ENCODE data around the gene SSR2. TPM values are rescaled to one million over a fixed set of nuclear protein-coding genes. Genes with fewer than 3 reads are reported as not detected.

SSR2 gene
- total and polyA plus RNA-seq, 9 donors, result 210 to 323 (median 265) TPM

DNA sequence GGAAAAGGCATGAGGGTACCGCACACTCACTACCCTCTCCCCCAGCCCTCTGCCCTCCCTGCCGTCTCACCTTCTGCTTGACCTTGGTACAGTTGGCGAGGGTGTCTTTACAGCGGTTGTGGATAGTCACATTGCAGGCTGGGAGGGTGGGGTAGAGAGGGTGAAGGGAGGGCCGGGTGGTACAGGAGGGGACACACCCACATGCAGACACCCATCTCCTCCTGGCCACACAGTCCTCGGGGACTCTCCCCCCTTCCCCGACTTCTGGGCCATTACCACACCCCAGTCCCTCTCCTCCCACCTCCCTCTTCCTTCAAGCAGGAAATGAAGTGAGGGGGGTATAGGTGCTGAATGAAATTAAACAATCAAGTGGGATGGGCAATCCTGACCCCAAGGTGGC is 54.0 kb downstream of the SSR2 start:
- Histone ChIP-seq H3K36me3 (ENCODE audit: control insufficient read depth, insufficient read depth, low read length) (peaks cover 83% of the 10 kb centered on the region), H3K4me1 (ENCODE audit: control insufficient read depth, insufficient read depth, low read length) (peaks cover 75% of the 10 kb centered on the region), H3K4me3 (ENCODE audit: low read length) (no peak overlapping the region), H3K9me3 (replicated peaks; ENCODE audit: control insufficient read depth, low read depth, low read length) (no peaks in the 10 kb centered on the region), H3K27ac (ENCODE audit: low read length) (peak overlapping the region; percentile 93), H3K27me3 (ENCODE audit: control insufficient read depth, insufficient read depth, low read length) (no peaks in the 10 kb centered on the region)
- no CpG with 5 or more reads among the region's 7 CpGs for WGBS (ENCODE audit: insufficient coverage)
- DNase-seq, result no peak

DNA sequence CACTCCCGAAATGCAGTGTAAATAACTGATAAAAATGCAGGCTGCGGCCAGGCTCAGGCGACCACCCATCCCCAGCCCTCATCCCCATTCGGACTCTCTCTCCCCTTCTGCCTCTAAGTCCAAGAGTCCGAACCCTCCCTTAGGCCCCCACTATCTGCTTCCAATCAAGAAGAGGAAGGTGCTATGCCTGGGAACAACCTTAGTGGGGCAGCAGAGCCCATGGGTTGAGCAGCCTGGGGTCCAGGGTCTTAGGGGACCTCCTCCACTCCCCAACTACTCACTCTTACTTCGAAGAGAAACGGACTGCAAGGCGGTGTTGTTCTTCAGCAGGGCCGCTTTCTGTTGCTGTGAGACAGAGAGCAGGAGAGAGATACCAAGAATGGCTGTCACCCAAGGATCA is 54.6 kb downstream of the SSR2 start:
- Histone ChIP-seq H3K27me3 (ENCODE audit: control insufficient read depth, insufficient read depth, low read length) (no peaks in the 10 kb centered on the region), H3K27ac (ENCODE audit: low read length) (peak overlapping the region; percentile 93), H3K36me3 (ENCODE audit: control insufficient read depth, insufficient read depth, low read length) (peaks cover 88% of the 10 kb centered on the region), H3K4me3 (ENCODE audit: low read length) (no peak overlapping the region), H3K9me3 (replicated peaks; ENCODE audit: control insufficient read depth, low read depth, low read length) (no peaks in the 10 kb centered on the region), H3K4me1 (ENCODE audit: control insufficient read depth, insufficient read depth, low read length) (peaks cover 74% of the 10 kb centered on the region)
- 77% methylated on average over 4 of the region's 9 CpGs for WGBS (ENCODE audit: insufficient coverage)
- no peak for DNase-seq

- Histone ChIP-seq H3K36me3 (ENCODE audit: control insufficient read depth, insufficient read depth, low read length) (peaks cover 94% of the 10 kb centered on the region), H3K9me3 (replicated peaks; ENCODE audit: control insufficient read depth, low read depth, low read length) (no peaks in the 10 kb centered on the region), H3K4me3 (ENCODE audit: low read length) (no peak overlapping the region), H3K4me1 (ENCODE audit: control insufficient read depth, insufficient read depth, low read length) (peaks cover 60% of the 10 kb centered on the region), H3K27ac (ENCODE audit: low read length) (no peak overlapping the region), H3K27me3 (ENCODE audit: control insufficient read depth, insufficient read depth, low read length) (no peaks in the 10 kb centered on the region)
- WGBS (ENCODE audit: insufficient coverage), result 96% methylated on average over 3 of the region's 7 CpGs
- DNase-seq, result no peak
Measured at GRCh38 chr1:155964193-155964592, 56.6 kb downstream of the SSR2 start.

GRCh38 chr1:155962599-155963211 is 58.0 kb downstream of the SSR2 start:
- no peaks in the 10 kb centered on the region for H3K9me3 ChIP-seq (replicated peaks; ENCODE audit: control insufficient read depth, low read depth, low read length)
- no peaks in the 10 kb centered on the region for H3K27me3 ChIP-seq (ENCODE audit: control insufficient read depth, insufficient read depth, low read length)
- peaks cover 45% of the 10 kb centered on the region for H3K4me1 ChIP-seq (ENCODE audit: control insufficient read depth, insufficient read depth, low read length)
- H3K4me3 ChIP-seq (ENCODE audit: low read length), result no peak overlapping the region
- no peak for DNase-seq
- no peak overlapping the region for H3K27ac ChIP-seq (ENCODE audit: low read length)
- 83% methylated on average over 14 of the region's 18 CpGs for WGBS (ENCODE audit: insufficient coverage)
- peaks cover 95% of the 10 kb centered on the region for H3K36me3 ChIP-seq (ENCODE audit: control insufficient read depth, insufficient read depth, low read length)

GRCh38 chr1:155961937-155962336 is 58.8 kb downstream of the SSR2 start:
- H3K4me3 ChIP-seq (ENCODE audit: low read length), result no peak overlapping the region
- H3K9me3 ChIP-seq (replicated peaks; ENCODE audit: control insufficient read depth, low read depth, low read length), result no peaks in the 10 kb centered on the region
- H3K4me1 ChIP-seq (ENCODE audit: control insufficient read depth, insufficient read depth, low read length), result peaks cover 38% of the 10 kb centered on the region
- DNase-seq, result no peak
- H3K36me3 ChIP-seq (ENCODE audit: control insufficient read depth, insufficient read depth, low read length), result peaks cover 94% of the 10 kb centered on the region
- H3K27ac ChIP-seq (ENCODE audit: low read length), result no peak overlapping the region
- 67% methylated on average over 14 of the region's 14 CpGs for WGBS (ENCODE audit: insufficient coverage)
- H3K27me3 ChIP-seq (ENCODE audit: control insufficient read depth, insufficient read depth, low read length), result no peaks in the 10 kb centered on the region

GRCh38 chr1:155960081-155960745 is 60.5 kb downstream of the SSR2 start:
- WGBS (ENCODE audit: insufficient coverage), result no CpG with 5 or more reads among the region's 3 CpGs
- Histone ChIP-seq H3K27ac (ENCODE audit: low read length) (peak overlapping the region; percentile 55), H3K9me3 (replicated peaks; ENCODE audit: control insufficient read depth, low read depth, low read length) (no peaks in the 10 kb centered on the region), H3K27me3 (ENCODE audit: control insufficient read depth, insufficient read depth, low read length) (no peaks in the 10 kb centered on the region), H3K4me1 (ENCODE audit: control insufficient read depth, insufficient read depth, low read length) (peaks cover 22% of the 10 kb centered on the region), H3K4me3 (ENCODE audit: low read length) (no peak overlapping the region), H3K36me3 (ENCODE audit: control insufficient read depth, insufficient read depth, low read length) (peaks cover 91% of the 10 kb centered on the region)
- DNase-seq, result no peak

Other genes with a start within 250 kb of the SSR2 start
- 28.0 TPM for gene GON4L, start 163.7 kb downstream of the SSR2 start, total RNA-seq
- gene GON4L, start 163.7 kb downstream of the SSR2 start, polyA plus RNA-seq (ENCODE audit: insufficient read depth in 1 of 8, insufficient read length in 8 of 8, low replicate concordance in 1 of 8), result 10 to 100 TPM; 25.4 to 36.9 (median 28.2) TPM
- 12.0 TPM for gene SYT11, start 161.4 kb downstream of the SSR2 start, total RNA-seq
- 10 to 100 TPM in 7 of 8 donors, 1 to 10 TPM in 1; 9.5 to 20.2 (median 12.0) TPM for gene SYT11, start 161.4 kb downstream of the SSR2 start, polyA plus RNA-seq (ENCODE audit: insufficient read depth in 1 of 8, insufficient read length in 8 of 8, low replicate concordance in 1 of 8)
- gene RIT1, start 109.6 kb downstream of the SSR2 start, total RNA-seq, result 27.7 TPM
- 10 to 100 TPM; 19.2 to 37.0 (median 25.5) TPM for gene RIT1, start 109.6 kb downstream of the SSR2 start, polyA plus RNA-seq (ENCODE audit: insufficient read depth in 1 of 8, insufficient read length in 8 of 8, low replicate concordance in 1 of 8)
- 30.0 TPM for gene KHDC4, start 86.5 kb downstream of the SSR2 start, total RNA-seq
- gene KHDC4, start 86.5 kb downstream of the SSR2 start, polyA plus RNA-seq (ENCODE audit: insufficient read depth in 1 of 8, insufficient read length in 8 of 8, low replicate concordance in 1 of 8), result 10 to 100 TPM; 24.5 to 38.0 (median 29.9) TPM
- gene RXFP4, start 79.3 kb downstream of the SSR2 start, total RNA-seq, result not detected
- gene RXFP4, start 79.3 kb downstream of the SSR2 start, polyA plus RNA-seq (ENCODE audit: insufficient read depth in 1 of 8, insufficient read length in 8 of 8, low replicate concordance in 1 of 8), result under 1 TPM in 5 of 8 donors, not detected in 3; 0.12 to 0.65 (median 0.23) TPM
- 100 TPM for gene ARHGEF2, start 42.4 kb downstream of the SSR2 start, total RNA-seq
- 100 to 1,000 TPM; 124 to 153 (median 140) TPM for gene ARHGEF2, start 42.4 kb downstream of the SSR2 start, polyA plus RNA-seq (ENCODE audit: insufficient read depth in 1 of 8, insufficient read length in 8 of 8, low replicate concordance in 1 of 8)
- 19.2 TPM for gene UBQLN4, start 32.8 kb upstream of the SSR2 start, total RNA-seq
- 10 to 100 TPM; 40.1 to 48.0 (median 43.8) TPM for gene UBQLN4, start 32.8 kb upstream of the SSR2 start, polyA plus RNA-seq (ENCODE audit: insufficient read depth in 1 of 8, insufficient read length in 8 of 8, low replicate concordance in 1 of 8)
- 53.7 TPM for gene LAMTOR2, start 33.8 kb upstream of the SSR2 start, total RNA-seq
- gene LAMTOR2, start 33.8 kb upstream of the SSR2 start, polyA plus RNA-seq (ENCODE audit: insufficient read depth in 1 of 8, insufficient read length in 8 of 8, low replicate concordance in 1 of 8), result 10 to 100 TPM; 38.7 to 51.0 (median 44.9) TPM
- gene RAB25, start 40.2 kb upstream of the SSR2 start, total RNA-seq, result not detected
- gene RAB25, start 40.2 kb upstream of the SSR2 start, polyA plus RNA-seq (ENCODE audit: insufficient read depth in 1 of 8, insufficient read length in 8 of 8, low replicate concordance in 1 of 8), result 1 to 10 TPM in 3 of 8 donors, under 1 TPM in 5; 0.16 to 7.4 (median 0.30) TPM
- gene MEX3A, start 61.5 kb upstream of the SSR2 start, total RNA-seq, result 9.4 TPM
- 10 to 100 TPM; 15.8 to 32.4 (median 25.8) TPM for gene MEX3A, start 61.5 kb upstream of the SSR2 start, polyA plus RNA-seq (ENCODE audit: insufficient read depth in 1 of 8, insufficient read length in 8 of 8, low replicate concordance in 1 of 8)
- 371 TPM for gene LMNA, start 93.8 kb upstream of the SSR2 start, total RNA-seq
- 100 to 1,000 TPM; 335 to 408 (median 371) TPM for gene LMNA, start 93.8 kb upstream of the SSR2 start, polyA plus RNA-seq (ENCODE audit: insufficient read depth in 1 of 8, insufficient read length in 8 of 8, low replicate concordance in 1 of 8)
- gene SEMA4A, start 132.6 kb upstream of the SSR2 start, total RNA-seq, result 2.5 TPM
- gene SEMA4A, start 132.6 kb upstream of the SSR2 start, polyA plus RNA-seq (ENCODE audit: insufficient read depth in 1 of 8, insufficient read length in 8 of 8, low replicate concordance in 1 of 8), result 1 to 10 TPM; 1.5 to 5.4 (median 3.3) TPM
- 6.3 TPM for gene SLC25A44, start 173.2 kb upstream of the SSR2 start, total RNA-seq
- gene SLC25A44, start 173.2 kb upstream of the SSR2 start, polyA plus RNA-seq (ENCODE audit: insufficient read depth in 1 of 8, insufficient read length in 8 of 8, low replicate concordance in 1 of 8), result 10 to 100 TPM; 10.2 to 12.1 (median 11.1) TPM
- 51.8 TPM for gene PMF1, start 192.1 kb upstream of the SSR2 start, total RNA-seq
- 10 to 100 TPM; 42.2 to 53.0 (median 43.7) TPM for gene PMF1, start 192.1 kb upstream of the SSR2 start, polyA plus RNA-seq (ENCODE audit: insufficient read depth in 1 of 8, insufficient read length in 8 of 8, low replicate concordance in 1 of 8)
- gene BGLAP, start 221.2 kb upstream of the SSR2 start, total RNA-seq, result 1.2 TPM
- gene BGLAP, start 221.2 kb upstream of the SSR2 start, polyA plus RNA-seq (ENCODE audit: insufficient read depth in 1 of 8, insufficient read length in 8 of 8, low replicate concordance in 1 of 8), result 1 to 10 TPM in 6 of 8 donors, under 1 TPM in 2; 0.55 to 3.5 (median 1.5) TPM
- gene PAQR6, start 227.1 kb upstream of the SSR2 start, total RNA-seq, result 1.2 TPM
- 1 to 10 TPM; 2.2 to 7.7 (median 4.9) TPM for gene PAQR6, start 227.1 kb upstream of the SSR2 start, polyA plus RNA-seq (ENCODE audit: insufficient read depth in 1 of 8, insufficient read length in 8 of 8, low replicate concordance in 1 of 8)